ENCODE data around the gene ITIH2.

Gene ITIH2

DNA sequence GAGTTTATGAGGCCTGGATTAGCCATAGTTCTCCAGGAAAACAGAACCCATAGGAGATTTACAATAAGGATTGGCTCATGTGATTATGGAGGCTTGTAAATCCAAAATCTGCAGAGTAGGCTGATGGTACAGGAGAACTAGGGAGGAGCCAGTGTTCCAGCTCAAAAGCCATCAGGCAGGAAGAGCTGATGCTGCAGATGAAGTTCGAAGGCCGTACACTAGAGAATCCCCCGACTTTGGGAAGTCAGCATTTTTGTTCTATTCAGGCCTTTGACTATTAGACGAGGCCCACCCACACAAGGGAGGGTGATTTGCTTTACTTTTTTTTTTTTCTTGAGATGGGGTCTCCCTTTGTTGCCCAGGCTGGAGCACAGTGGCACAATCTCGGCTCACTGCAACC lies 47.1 kb downstream of the ITIH2 start:
- no peak for DNase-seq (ENCODE audit: low read depth)
- TF ChIP-seq, protein P1, sequence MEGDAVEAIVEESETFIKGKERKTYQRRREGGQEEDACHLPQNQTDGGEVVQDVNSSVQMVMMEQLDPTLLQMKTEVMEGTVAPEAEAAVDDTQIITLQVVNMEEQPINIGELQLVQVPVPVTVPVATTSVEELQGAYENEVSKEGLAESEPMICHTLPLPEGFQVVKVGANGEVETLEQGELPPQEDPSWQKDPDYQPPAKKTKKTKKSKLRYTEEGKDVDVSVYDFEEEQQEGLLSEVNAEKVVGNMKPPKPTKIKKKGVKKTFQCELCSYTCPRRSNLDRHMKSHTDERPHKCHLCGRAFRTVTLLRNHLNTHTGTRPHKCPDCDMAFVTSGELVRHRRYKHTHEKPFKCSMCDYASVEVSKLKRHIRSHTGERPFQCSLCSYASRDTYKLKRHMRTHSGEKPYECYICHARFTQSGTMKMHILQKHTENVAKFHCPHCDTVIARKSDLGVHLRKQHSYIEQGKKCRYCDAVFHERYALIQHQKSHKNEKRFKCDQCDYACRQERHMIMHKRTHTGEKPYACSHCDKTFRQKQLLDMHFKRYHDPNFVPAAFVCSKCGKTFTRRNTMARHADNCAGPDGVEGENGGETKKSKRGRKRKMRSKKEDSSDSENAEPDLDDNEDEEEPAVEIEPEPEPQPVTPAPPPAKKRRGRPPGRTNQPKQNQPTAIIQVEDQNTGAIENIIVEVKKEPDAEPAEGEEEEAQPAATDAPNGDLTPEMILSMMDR (IDR thresholded peaks at IDR 0.05; ENCODE audit: insufficient read depth, low read depth, low read length, missing control alignments) = no peak
- no peak overlapping the region for H3K4me3 ChIP-seq (ENCODE audit: low read length)

DNA sequence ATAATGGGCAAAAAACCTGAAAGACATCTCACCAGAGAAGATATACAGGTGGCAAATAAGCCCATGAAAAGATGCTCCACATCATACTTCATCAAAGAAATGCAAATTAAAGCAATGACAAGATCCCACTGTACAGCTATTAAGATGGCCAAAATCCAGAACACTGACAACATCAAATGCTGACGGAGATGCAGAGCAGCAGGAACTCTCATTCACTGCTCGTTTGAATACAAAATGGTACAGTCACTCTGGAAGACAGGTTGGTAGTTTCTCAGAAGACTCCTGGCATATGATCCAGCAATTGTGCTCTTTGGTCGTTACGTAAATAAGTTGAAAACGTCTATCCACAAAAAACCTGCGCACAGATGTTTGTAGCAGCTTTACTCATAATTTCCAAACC lies 49.1 kb downstream of the ITIH2 start:
- no peak for DNase-seq (ENCODE audit: low read depth)
- H3K4me3 ChIP-seq (ENCODE audit: low read length) = no peak overlapping the region
- TF ChIP-seq, protein P1 (IDR thresholded peaks at IDR 0.05; ENCODE audit: insufficient read depth, low read depth, low read length, missing control alignments) = no peak

DNA sequence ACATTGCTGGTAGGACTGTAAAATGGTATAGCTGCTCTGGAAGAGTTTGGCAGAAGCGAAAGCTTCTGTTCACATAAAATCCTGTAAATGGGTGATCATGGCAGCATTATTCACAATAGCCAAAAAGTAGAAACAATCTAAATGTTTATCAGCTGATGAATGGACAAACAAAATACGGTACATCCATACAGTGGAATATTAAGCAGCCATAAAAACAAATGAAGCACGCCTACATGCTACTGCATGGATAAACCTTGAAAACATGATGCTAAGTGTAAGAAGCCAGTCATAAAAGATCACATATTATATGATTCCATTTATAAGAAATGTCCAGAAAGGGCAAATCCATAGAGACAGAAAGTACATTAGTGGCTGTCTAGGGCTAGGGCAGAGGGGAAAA lies 52.0 kb downstream of the ITIH2 start:
- no peak overlapping the region for H3K4me3 ChIP-seq (ENCODE audit: low read length)
- TF ChIP-seq, protein P1 (IDR thresholded peaks at IDR 0.05; ENCODE audit: insufficient read depth, low read depth, low read length, missing control alignments) = no peak
- DNase-seq (ENCODE audit: low read depth) = no peak

DNA sequence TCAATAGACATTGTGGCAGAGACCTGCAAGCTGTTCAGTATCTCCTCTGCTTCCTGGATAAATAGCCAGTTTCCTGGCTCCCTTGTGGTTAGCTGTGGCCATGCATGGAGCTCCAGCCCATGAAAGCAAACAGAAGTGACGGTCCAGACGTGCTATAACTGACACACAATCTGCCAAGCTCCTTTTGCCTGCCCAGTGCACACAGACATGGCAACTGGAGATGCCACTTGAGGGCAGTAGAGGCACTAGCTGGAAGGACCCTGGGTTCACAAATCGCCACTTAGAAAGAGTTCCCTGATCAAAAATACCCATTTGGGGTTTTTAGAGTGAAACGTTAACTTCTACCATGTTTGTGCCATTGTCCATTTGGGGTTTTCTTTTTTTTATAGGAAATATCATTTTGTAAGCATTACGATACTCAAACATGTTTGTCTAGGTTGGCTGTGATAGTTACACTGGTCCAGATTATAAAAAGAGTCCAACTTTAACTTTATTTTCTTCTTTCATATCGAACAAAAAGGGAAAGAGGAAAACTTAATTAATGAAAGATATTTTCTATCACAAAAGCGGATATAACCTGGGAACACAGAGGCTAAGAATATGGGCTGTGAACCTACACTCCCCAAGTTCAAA lies 53.4 kb downstream of the ITIH2 start:
- H3K4me3 ChIP-seq (ENCODE audit: low read length) = no peak overlapping the region
- peak; percentile 39 for DNase-seq (ENCODE audit: low read depth)
- TF ChIP-seq, protein P1 (IDR thresholded peaks at IDR 0.05; ENCODE audit: insufficient read depth, low read depth, low read length, missing control alignments) = peak; percentile 65

DNA sequence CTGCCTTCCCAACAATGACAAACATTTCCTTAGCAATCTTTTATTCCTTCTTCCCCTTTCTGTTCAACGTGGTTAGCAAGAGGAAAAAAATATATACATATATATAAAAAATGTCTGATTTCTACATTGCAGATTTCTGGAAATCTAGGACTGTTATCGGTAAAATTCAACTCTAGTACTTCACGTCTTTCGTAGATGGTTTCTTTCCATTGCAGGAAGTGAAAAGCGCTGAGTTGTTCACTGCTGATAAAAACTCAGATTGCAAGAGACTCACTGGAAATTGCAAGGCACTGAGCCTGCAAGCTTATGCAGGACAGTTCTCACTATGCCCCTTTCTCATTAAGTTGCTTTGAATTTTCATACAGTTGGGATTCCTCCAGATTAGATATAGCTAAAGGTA lies 60.8 kb downstream of the ITIH2 start:
- H3K4me3 ChIP-seq (ENCODE audit: low read length) = no peak overlapping the region
- TF ChIP-seq, protein P1 (IDR thresholded peaks at IDR 0.05; ENCODE audit: insufficient read depth, low read depth, low read length, missing control alignments) = no peak
- DNase-seq (ENCODE audit: low read depth) = no peak

DNA sequence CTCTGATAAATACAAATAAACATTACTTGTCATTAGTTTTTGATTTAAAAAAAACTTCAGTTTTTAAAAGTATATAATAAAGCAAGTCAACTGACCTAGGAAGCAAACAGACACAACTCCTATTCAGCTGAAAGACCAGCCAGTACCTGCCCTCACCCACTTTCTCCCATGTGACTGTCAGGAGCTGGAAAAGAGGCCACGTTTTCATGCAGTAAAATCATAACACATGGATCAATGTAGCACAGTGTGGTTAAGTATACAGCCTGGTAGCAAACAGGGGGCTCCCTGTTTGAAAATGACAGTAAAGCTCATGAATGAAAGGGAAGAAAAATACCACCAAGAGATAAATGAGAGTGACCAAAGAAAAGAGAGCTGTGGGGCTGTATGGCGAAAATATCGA lies 63.1 kb downstream of the ITIH2 start:
- TF ChIP-seq, protein P1 (IDR thresholded peaks at IDR 0.05; ENCODE audit: insufficient read depth, low read depth, low read length, missing control alignments) = no peak
- no peak for DNase-seq (ENCODE audit: low read depth)
- no peak overlapping the region for H3K4me3 ChIP-seq (ENCODE audit: low read length)

DNA sequence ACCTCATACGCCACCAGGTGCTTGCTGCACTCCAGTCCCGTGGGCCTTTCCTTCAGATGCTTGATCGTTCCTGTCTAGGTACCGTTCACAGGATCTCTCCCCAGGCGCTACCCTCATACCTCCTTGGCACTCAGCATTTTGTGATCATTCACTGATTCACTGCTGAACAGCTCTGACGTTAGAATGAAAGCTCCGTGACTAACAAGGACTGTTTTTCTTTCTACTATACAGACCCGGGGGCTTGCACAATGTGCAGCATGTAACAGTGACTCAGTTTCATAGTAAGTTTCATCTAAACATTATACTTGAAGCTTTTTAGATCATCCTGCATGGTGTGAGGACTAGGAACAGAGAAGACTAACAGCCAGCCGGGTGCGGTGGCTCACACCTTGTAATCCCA lies 64.1 kb downstream of the ITIH2 start:
- no peak overlapping the region for H3K4me3 ChIP-seq (ENCODE audit: low read length)
- TF ChIP-seq, protein P1 (IDR thresholded peaks at IDR 0.05; ENCODE audit: insufficient read depth, low read depth, low read length, missing control alignments) = no peak
- DNase-seq (ENCODE audit: low read depth) = peak; percentile 73
